ENCODE results near the gene BICD1.

- TF ChIP-seq REST (IDR thresholded peaks at IDR 0.05) (no peak), GABPA (IDR thresholded peaks at IDR 0.05 in 1 of 2, conservative IDR thresholded peaks at IDR 0.05 in 1 of 2) (no peak), CTCF (IDR thresholded peaks at IDR 0.05; ENCODE audit: low read depth, low read length, missing input control) (no peak), SP1 (IDR thresholded peaks at IDR 0.05) (no peak), RAD21 (IDR thresholded peaks at IDR 0.05) (no peak), TAF1 (conservative IDR thresholded peaks at IDR 0.05) (no peak), MAX (IDR thresholded peaks at IDR 0.05) (no peak), EGR1 (IDR thresholded peaks at IDR 0.05; ENCODE audit: low read depth in 2 of 2) (no peak), YY1 (IDR thresholded peaks at IDR 0.05) (no peak), FOXA1 (IDR thresholded peaks at IDR 0.05) (no peak), RXRA (IDR thresholded peaks at IDR 0.05) (no peak)
These were observed 166.4 kb downstream of the BICD1 start for GRCh38 chr12:32273063-32273522.
